Kidney epithelial cell (primary cell): ENCODE results near the gene CLIC5. TPM values are rescaled to one million over a fixed set of nuclear protein-coding genes. Genes with fewer than 3 reads are reported as not detected.

Experiments used
- DNase-seq: peaks from one replicate; pipeline ENCODE4 v3.0.0-alpha.2; 2010; ENCODE audit warnings: low read depth
- H3K27me3 ChIP-seq: 2 replicates; pipeline ENCODE4 v1.6.0; 2011; ENCODE audit warnings: low read length; ENCODE audit not compliant: control insufficient read depth, insufficient read depth
- H3K36me3 ChIP-seq: 2 replicates; pipeline ENCODE4 v1.5.1; 2011; ENCODE audit warnings: low read length; ENCODE audit not compliant: control insufficient read depth, insufficient read depth
- H3K4me3 ChIP-seq: 2 replicates; pipeline ENCODE4 v1.5.1; 2011; ENCODE audit warnings: low read depth, mild to moderate bottlenecking, control low read depth, low read length
- CTCF ChIP-seq: IDR thresholded peaks from 2 replicates; pipeline ENCODE4 v1.5.1; 2011; ENCODE audit warnings: mild to moderate bottlenecking, moderate library complexity, low read length, control low read depth, inconsistent platforms; ENCODE audit not compliant: insufficient read depth, poor library complexity, severe bottlenecking
- total RNA-seq: library from RNA; depleted of rRNA; stranded (reverse); fragments of >200 nt; gene quantifications from 2 replicates; pipeline ENCODE4 v1.2.3, GENCODE V29; 2015

The CLIC5 gene
- total RNA-seq, 1 donor from 2014 or later: 3.2 TPM

GRCh38 chr6:45892196-45892595 lies 123.5 kb downstream of the CLIC5 start:
- TF ChIP-seq CTCF: no peak
- Histone ChIP-seq H3K4me3 (no peak overlapping the region), H3K27me3 (no peaks in the 10 kb centered on the region), H3K36me3 (no peaks in the 10 kb centered on the region)
- no peak for DNase-seq

GRCh38 chr6:45886776-45887175 lies 128.9 kb downstream of the CLIC5 start:
- TF ChIP-seq CTCF: no peak
- no peaks in the 10 kb centered on the region for H3K36me3 ChIP-seq
- DNase-seq: no peak
- H3K4me3 ChIP-seq: no peak overlapping the region
- no peaks in the 10 kb centered on the region for H3K27me3 ChIP-seq

GRCh38 chr6:45884336-45884735 lies 131.3 kb downstream of the CLIC5 start:
- H3K27me3 ChIP-seq: no peaks in the 10 kb centered on the region
- no peak for DNase-seq
- no peak for TF ChIP-seq CTCF
- no peak overlapping the region for H3K4me3 ChIP-seq
- H3K36me3 ChIP-seq: no peaks in the 10 kb centered on the region

- no peaks in the 10 kb centered on the region for H3K27me3 ChIP-seq
- H3K4me3 ChIP-seq: no peak overlapping the region
- no peak for DNase-seq
- no peak for TF ChIP-seq CTCF
- H3K36me3 ChIP-seq: no peaks in the 10 kb centered on the region
Observed at GRCh38 chr6:45882671-45883070, 133.0 kb downstream of the CLIC5 start.

GRCh38 chr6:45881705-45882467 lies 133.8 kb downstream of the CLIC5 start:
- H3K4me3 ChIP-seq: no peak overlapping the region
- no peak for TF ChIP-seq CTCF
- no peak for DNase-seq
- H3K36me3 ChIP-seq: no peaks in the 10 kb centered on the region
- no peaks in the 10 kb centered on the region for H3K27me3 ChIP-seq

- DNase-seq: no peak
- Histone ChIP-seq H3K4me3 (no peak overlapping the region), H3K27me3 (no peaks in the 10 kb centered on the region), H3K36me3 (no peaks in the 10 kb centered on the region)
- TF ChIP-seq CTCF: no peak
Observed at GRCh38 chr6:45880676-45881075, 135.0 kb downstream of the CLIC5 start.
